Kidney (tissue), 14 donors: Measurements from ENCODE around the gene SLC2A3. TPM values are rescaled to one million over a fixed set of nuclear protein-coding genes. Genes with fewer than 3 reads are reported as not detected.
"Not testable (repeated sequence)": the region's sequence is repeated elsewhere in the genome, so short reads cannot be mapped to it uniquely, and the experiment has no call there.

ENCODE experiments used
- DNase-seq, 5 donors: peaks; one replicate each; pipeline ENCODE4 v3.0.0-alpha.2; 2013 to 2020
- FAIRE-seq: peaks from 2 replicates; lab custom pipeline; 2012; peaks lifted over from hg19 to GRCh38; lab: Jason Lieb, UNC
- H3K27ac ChIP-seq, 2 donors: one replicate each; pipeline ENCODE4 v1.7.0; 2013; ENCODE audit warnings: low read depth in 2 of 2, low read length in 2 of 2, inconsistent platforms in 1 of 2
- H3K27me3 ChIP-seq: one replicate; pipeline ENCODE4 v1.7.1; 2013; ENCODE audit warnings: low read length, inconsistent platforms; ENCODE audit not compliant: control insufficient read depth, insufficient read depth
- H3K36me3 ChIP-seq, 3 donors: one replicate each; pipeline versions ENCODE4 v1.7.0 to v1.7.1; 2013; ENCODE audit warnings: low read length in 3 of 3, control low read depth in 1 of 3, inconsistent platforms in 1 of 3; ENCODE audit not compliant: insufficient read depth in 3 of 3, control insufficient read depth in 2 of 3
- H3K4me1 ChIP-seq, 3 donors: one replicate each; pipeline versions ENCODE4 v1.7.0 to v1.7.1; 2013; ENCODE audit warnings: low read length in 3 of 3, inconsistent platforms in 1 of 3, low read depth in 1 of 3; ENCODE audit not compliant: control insufficient read depth in 2 of 3, insufficient read depth in 2 of 3
- H3K4me3 ChIP-seq, 3 donors: one replicate each; pipeline versions ENCODE4 v1.7.0 to v1.8.1; 2013; ENCODE audit warnings: low read length in 3 of 3, control low read depth in 1 of 3, inconsistent platforms in 1 of 3
- H3K9ac ChIP-seq, 3 donors: one replicate each; pipeline versions ENCODE4 v1.7.0 to v1.7.1; 2013; ENCODE audit warnings: low read length in 3 of 3, control low read depth in 1 of 3, inconsistent platforms in 1 of 3
- H3K9me3 ChIP-seq, 3 donors: one replicate each; pipeline versions ENCODE4 v1.7.0 to v1.7.1; 2013; ENCODE audit warnings: low read length in 3 of 3, control low read depth in 1 of 3, inconsistent platforms in 1 of 3; ENCODE audit not compliant: control insufficient read depth in 2 of 3, insufficient read depth in 1 of 3
- CTCF ChIP-seq: IDR thresholded peaks from 3 replicates; pipeline ENCODE4 v1.5.1; 2012; ENCODE audit warnings: mild to moderate bottlenecking, moderate library complexity, borderline replicate concordance; ENCODE audit not compliant: insufficient read depth; ENCODE audit errors: extremely low read depth
- intact Hi-C: fragments of 100-400 bp; cut with DNase I; formaldehyde crosslinking; loops from one replicate; pipeline ENCODE4 v1.11.1; 2022
- polyA plus RNA-seq: library from polyadenylated mRNA; stranded (reverse); fragments of 350-450 nt; fragmentation: Illumina TruSeq; extraction: RNeasy Lipid Tissue Mini Kit (QIAGEN cat#74804); gene quantifications from one replicate; pipeline ENCODE4 v1.2.3, GENCODE V29; 2014; ENCODE audit warnings: low read depth, low replicate concordance; ENCODE audit not compliant: insufficient read depth
- total RNA-seq: library from RNA; stranded (reverse); fragmentation: NEBNext Ultra II Directional; extraction: Animal tissue kit (Norgen Biotek cat#: 25700); gene quantifications from one replicate; pipeline ENCODE4 v1.2.1, GENCODE V29; 2021
- donor health status: control.
- donor health status: control.
- donor health status: control.
- donor health status: control.
- donor health status: control.
- donor health status: DM: yes; HTN: yes; CAD: no.
- donor health status: Normal renal cell carcinoma (clear cell type).

Gene SLC2A3
- total and polyA plus RNA-seq, 2 donors from 2014 or later, result 12.1 to 40.4 TPM

GRCh38 chr12:7934091-7934888, 1.7 kb downstream of the SLC2A3 start:
- FAIRE-seq (no peak), DNase-seq (peak in 1 of 5 donors; percentile 26)
- H3K9ac ChIP-seq, result peak overlapping the region; percentile 10 to 79 (median 71)
- peaks cover 0 to 3% (median 0%) of the 10 kb centered on the region in 3 donors for H3K4me1 ChIP-seq
- peak overlapping the region; percentile 66 to 84 (median 75) for H3K4me3 ChIP-seq
- intact Hi-C loops, result loop anchor here (10.0 kb wide), 1 partner anchor 61 kb away; no protein-coding TSS in a partner anchor
- TF ChIP-seq CTCF, result no peak
- no peaks in the 10 kb centered on the region for H3K27me3 ChIP-seq
- H3K36me3 ChIP-seq, result peaks cover 0 to 12% (median 2%) of the 10 kb centered on the region in 3 donors
- H3K27ac ChIP-seq, result peak overlapping the region; percentile 2 to 59
- no peaks in the 10 kb centered on the region for H3K9me3 ChIP-seq

GRCh38 chr12:7933255-7933726, 2.7 kb downstream of the SLC2A3 start:
- DNase-seq (peak; percentile 70 to 94 (median 86)), FAIRE-seq (no peak)
- peak; percentile 38 for TF ChIP-seq CTCF
- H3K4me3 ChIP-seq, result peak overlapping the region in 2 of 3 donors; percentile 75 to 84
- intact Hi-C loops, result loop anchor here (10.0 kb wide), 1 partner anchor 62 kb away; no protein-coding TSS in a partner anchor
- peaks cover 0 to 12% (median 2%) of the 10 kb centered on the region in 3 donors for H3K36me3 ChIP-seq
- H3K4me1 ChIP-seq, result peaks cover 0 to 3% (median 0%) of the 10 kb centered on the region in 3 donors
- peak overlapping the region in 1 of 2 donors; percentile 59 for H3K27ac ChIP-seq
- H3K9me3 ChIP-seq, result no peaks in the 10 kb centered on the region
- H3K9ac ChIP-seq, result peak overlapping the region in 2 of 3 donors; percentile 60 to 79
- no peaks in the 10 kb centered on the region for H3K27me3 ChIP-seq

GRCh38 chr12:7932599-7933240, 3.3 kb downstream of the SLC2A3 start:
- H3K27me3 ChIP-seq, H3K4me1 ChIP-seq, H3K27ac ChIP-seq, H3K9me3 ChIP-seq, DNase-seq, H3K9ac ChIP-seq, FAIRE-seq: not testable (repeated sequence)
- intact Hi-C loops, result loop anchor here (10.0 kb wide), 1 partner anchor 62 kb away; no protein-coding TSS in a partner anchor
- Histone ChIP-seq H3K4me3 (peak overlapping the region in 1 of 3 donors; percentile 75), H3K36me3 (peaks cover 0 to 12% (median 2%) of the 10 kb centered on the region in 3 donors)
